ENCODE measurements around the gene SIRT3.

DNA sequence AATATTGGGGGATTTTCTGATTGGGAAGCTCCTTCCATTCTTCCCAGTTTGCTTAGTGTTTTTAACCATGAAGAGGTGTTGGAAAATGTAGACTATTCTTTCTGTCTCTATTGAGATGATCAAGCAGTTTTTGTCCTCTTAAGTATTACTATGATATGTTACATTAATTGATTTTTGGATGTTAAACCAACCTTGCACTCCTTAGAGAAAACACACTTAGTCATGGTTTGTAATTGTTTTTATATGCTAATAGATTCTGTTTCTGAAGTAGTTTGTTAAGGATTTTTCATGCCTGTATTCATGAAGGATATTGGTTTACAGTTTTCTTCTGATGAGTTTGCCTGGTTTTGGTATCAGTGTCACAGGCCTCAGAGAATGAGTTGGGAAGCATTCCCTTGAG lies 40.1 kb upstream of the SIRT3 start:
- TF ChIP-seq, protein P1, sequence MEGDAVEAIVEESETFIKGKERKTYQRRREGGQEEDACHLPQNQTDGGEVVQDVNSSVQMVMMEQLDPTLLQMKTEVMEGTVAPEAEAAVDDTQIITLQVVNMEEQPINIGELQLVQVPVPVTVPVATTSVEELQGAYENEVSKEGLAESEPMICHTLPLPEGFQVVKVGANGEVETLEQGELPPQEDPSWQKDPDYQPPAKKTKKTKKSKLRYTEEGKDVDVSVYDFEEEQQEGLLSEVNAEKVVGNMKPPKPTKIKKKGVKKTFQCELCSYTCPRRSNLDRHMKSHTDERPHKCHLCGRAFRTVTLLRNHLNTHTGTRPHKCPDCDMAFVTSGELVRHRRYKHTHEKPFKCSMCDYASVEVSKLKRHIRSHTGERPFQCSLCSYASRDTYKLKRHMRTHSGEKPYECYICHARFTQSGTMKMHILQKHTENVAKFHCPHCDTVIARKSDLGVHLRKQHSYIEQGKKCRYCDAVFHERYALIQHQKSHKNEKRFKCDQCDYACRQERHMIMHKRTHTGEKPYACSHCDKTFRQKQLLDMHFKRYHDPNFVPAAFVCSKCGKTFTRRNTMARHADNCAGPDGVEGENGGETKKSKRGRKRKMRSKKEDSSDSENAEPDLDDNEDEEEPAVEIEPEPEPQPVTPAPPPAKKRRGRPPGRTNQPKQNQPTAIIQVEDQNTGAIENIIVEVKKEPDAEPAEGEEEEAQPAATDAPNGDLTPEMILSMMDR (IDR thresholded peaks at IDR 0.05; ENCODE audit: low read length), result no peak
- TF ChIP-seq EZH2phosphoT487 (IDR thresholded peaks at IDR 0.05; ENCODE audit: low read length), result no peak
